GM12874 (cell line): ENCODE measurements around the gene MYEF2.

ENCODE experiments used
- TF ChIP-seq, protein P1 (sequence below): IDR thresholded peaks from 2 replicates; pipeline ENCODE4 v1.5.1; 2011; ENCODE audit warnings: low read depth, mild to moderate bottlenecking, control low read depth, low read length, moderate library complexity; ENCODE audit not compliant: insufficient read depth

MYEF2 gene

DNA sequence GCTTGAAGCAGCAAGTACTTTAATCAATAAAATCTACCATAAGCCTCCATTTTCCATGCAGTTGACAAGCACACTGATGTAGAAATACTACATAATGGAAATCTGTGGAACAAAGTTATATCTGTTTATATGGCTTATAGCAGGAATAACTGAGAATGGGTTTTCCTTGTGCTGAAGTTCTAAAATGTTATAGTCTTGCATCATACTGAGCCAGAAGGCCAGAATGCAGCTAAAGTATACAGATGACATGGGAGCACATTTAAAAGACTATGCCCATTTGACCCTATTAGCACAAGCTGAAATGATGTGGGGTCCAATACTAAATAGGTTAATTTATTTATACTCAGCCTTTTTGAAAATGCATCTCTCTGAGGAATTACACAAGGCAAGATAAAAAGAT lies 32.2 kb downstream of the MYEF2 start:
- TF ChIP-seq, protein P1, sequence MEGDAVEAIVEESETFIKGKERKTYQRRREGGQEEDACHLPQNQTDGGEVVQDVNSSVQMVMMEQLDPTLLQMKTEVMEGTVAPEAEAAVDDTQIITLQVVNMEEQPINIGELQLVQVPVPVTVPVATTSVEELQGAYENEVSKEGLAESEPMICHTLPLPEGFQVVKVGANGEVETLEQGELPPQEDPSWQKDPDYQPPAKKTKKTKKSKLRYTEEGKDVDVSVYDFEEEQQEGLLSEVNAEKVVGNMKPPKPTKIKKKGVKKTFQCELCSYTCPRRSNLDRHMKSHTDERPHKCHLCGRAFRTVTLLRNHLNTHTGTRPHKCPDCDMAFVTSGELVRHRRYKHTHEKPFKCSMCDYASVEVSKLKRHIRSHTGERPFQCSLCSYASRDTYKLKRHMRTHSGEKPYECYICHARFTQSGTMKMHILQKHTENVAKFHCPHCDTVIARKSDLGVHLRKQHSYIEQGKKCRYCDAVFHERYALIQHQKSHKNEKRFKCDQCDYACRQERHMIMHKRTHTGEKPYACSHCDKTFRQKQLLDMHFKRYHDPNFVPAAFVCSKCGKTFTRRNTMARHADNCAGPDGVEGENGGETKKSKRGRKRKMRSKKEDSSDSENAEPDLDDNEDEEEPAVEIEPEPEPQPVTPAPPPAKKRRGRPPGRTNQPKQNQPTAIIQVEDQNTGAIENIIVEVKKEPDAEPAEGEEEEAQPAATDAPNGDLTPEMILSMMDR = no peak

DNA sequence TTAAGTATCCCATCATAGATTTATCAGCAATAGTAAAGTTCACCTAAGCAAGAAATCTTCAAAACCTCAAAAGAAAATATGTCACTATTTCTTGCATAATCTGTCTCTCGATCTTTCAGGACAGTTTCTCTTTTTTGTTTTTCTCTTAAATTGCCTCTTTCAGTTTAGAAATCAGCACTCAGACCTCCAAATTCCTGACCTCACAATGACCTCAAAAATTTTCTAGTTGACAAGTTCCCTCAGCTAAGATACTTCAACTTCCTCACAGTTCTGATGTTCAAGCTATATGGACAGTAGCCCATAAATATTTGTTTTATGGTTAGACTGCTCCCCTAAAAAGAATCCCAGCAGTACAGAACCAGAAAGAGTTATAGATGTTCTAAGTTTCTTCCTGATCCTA lies 33.2 kb downstream of the MYEF2 start:
- TF ChIP-seq, protein P1 = no peak

DNA sequence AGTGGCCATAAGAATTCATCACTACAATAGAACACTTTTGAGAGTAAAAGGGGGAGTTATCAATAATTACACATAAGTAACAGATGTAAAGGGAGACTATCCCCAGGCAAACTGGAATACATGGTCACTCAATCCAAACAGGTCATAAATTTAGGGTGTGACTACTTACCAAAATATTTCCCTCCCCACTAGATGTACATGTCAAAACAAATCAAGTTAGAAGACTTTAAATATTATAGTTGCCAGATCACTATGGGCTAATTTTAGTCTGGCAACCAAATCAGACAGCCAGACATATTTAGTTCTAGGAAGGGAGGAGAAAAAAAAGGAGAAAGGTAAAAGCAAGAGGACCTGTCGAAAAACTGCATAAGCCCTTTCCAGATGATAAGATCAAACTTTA lies 34.2 kb downstream of the MYEF2 start:
- TF ChIP-seq, protein P1 = no peak

DNA sequence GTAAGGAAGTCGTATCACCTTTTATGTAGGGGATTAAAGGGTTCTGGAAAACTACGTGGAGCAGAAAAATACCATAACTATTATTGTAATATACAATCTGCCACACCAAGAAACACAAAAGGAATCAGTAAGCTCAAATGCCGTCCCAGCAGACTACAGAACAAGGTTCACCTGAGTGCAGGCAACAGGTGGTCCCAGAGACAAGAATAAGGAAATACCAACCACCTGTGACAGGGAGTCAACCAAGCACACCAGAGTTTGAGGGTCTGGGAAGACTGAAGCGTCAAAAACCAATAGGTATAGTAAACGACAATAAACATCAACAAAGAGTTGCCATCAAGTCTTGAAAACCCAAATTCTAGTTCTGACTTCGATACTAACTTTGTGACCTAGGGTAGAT lies 45.2 kb downstream of the MYEF2 start:
- TF ChIP-seq, protein P1 = no peak

DNA sequence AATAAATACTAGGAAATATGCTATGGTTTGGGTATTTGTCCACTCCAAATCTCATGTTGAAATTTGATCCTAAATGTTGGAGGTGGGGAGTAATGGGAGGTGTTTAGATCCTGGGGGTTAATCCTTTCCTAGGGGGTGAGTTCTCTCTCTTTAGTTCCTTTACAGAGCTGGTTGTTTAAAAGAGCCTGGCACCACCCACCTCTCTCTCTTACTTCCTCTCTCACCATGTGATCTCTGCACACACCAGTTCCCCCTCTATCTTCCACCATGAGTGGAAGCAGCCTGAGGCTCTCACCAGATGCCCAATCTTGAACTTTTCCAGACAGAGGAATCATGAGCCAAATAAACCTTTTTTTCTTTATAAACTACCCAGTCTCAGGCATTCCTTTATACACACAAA lies 46.8 kb downstream of the MYEF2 start:
- TF ChIP-seq, protein P1 = no peak

DNA sequence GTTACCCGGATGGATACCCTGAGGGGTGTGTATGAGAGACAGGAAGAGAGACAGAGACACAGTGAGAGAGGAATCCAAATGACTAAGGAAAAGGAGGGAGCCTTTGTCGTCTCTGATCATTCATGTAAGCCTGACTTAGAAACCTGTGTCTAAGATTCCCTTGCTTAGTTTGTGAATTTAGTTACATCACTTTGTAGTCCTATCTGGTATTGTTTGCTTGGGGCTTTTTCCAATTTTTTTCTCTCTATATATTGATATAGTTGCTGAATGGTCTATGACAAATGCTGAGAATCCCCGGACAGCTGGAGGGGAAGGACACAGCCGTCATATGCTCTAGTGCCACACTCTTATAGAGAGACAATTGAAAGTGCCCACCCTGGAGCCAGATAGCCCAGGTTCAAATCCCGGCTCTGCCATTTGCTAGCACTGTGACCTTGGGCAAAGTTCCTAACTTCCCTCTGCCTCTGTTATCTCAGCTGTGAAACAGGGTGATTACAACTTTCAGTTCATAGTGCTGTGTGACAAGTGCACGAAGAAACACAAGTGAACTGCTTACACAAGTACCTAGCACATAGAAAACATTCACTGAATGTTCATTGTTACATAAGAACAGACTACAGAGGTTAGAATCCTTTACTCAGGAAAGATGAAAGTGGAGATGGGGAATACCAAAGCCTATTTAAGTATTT lies 51.3 kb downstream of the MYEF2 start:
- TF ChIP-seq, protein P1 = no peak

DNA sequence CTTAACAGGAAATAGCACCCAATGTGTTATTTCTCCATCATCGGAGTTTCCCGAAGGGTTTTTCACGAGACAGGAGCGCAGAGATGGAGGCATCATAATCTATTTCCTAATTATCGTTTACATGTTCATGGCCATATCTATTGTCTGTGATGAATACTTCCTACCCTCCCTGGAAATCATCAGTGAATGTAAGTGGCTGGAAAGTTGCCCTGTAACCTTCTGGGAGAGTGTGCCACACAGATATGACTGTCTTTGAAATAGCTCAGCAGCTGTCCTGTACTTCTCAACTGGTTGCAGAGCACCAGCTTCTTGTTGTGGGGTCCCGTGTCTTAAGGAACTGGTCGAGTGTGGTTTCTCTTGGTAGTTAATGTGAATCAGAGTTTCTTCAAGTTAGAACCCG lies 56.2 kb downstream of the MYEF2 start:
- TF ChIP-seq, protein P1 = no peak
